Superior temporal gyrus (tissue), 1 donor: ENCODE data around the gene C2orf81.
"Not testable (repeated sequence)": the region's sequence is repeated elsewhere in the genome, so short reads cannot be mapped to it uniquely, and the experiment has no call there.

Experiments used
- DNase-seq: peaks from one replicate; pipeline ENCODE4 v3.0.0-alpha.2; 2016; ENCODE audit errors: extremely low spot score

The C2orf81 gene

GRCh38 chr2:74423231-74424095 is 2.0 kb upstream of the C2orf81 start:
- DNase-seq: no peak

- not testable (repeated sequence) for DNase-seq
These were observed 846 bp downstream of the C2orf81 start for GRCh38 chr2:74420443-74421103.

GRCh38 chr2:74420006-74420405 is 1.4 kb downstream of the C2orf81 start:
- DNase-seq: no peak

- DNase-seq: no peak
These were observed 2.1 kb downstream of the C2orf81 start for GRCh38 chr2:74419345-74419744.

GRCh38 chr2:74418312-74418711 is 3.1 kb downstream of the C2orf81 start:
- no peak for DNase-seq

- DNase-seq: no peak
These were observed 3.7 kb downstream of the C2orf81 start for GRCh38 chr2:74417763-74418162.

GRCh38 chr2:74417197-74417596 is 4.2 kb downstream of the C2orf81 start:
- no peak for DNase-seq

DNA sequence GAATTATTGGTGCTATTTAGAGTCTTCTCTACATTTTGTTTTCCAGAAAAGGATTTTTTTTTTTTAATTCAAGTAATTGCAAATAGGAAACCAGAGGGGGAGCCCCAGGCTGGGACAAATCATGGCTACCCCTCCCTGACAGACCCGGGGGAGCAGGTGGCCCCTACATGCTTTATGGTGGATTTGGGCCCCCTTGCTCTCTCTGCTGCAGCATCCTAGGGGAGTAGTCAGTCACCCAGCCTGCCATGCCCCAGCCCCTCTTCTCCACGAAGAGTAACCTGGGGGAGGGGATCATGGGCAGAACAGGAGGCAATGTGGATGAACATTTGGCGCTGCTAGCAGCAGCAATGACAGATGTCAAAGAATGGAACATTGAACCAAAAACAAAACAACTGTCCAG is 4.6 kb downstream of the C2orf81 start:
- DNase-seq: no peak

DNA sequence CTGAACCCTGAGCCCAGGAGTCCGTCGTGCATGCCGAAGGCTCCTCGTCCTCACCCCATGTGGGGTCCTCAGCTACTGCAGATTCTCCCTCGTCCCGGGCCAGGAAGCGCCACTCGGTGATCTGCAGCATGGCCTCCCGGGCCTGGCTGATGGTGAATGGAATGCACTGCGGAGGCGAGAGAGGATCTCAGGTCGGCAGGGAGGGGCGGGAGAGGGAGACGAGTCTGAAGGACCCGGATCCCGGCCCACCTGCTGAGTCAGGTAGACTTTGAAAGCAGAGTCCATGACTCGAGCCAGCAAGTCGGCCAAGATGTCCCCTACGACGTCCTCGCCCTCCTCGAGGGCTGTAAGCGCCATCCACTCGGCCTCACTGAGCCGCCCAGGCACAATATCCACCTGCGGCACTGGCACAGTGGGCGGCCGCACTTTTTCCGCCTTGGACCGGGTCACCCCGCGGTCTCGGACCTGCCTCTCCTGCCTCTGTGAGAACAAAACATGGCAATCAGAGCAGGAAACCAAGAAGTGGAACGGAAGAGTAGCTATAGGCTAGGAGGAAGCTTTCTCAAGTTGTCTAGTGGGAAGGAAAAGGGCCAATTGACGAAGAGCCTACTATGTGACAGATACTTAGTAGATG is 5.5 kb downstream of the C2orf81 start:
- DNase-seq: no peak

- DNase-seq: no peak
These were observed 6.3 kb downstream of the C2orf81 start for GRCh38 chr2:74414881-74415761.

- no peak for DNase-seq
These were observed 7.0 kb downstream of the C2orf81 start for GRCh38 chr2:74414441-74414840.

GRCh38 chr2:74413001-74413698 is 8.3 kb downstream of the C2orf81 start:
- DNase-seq: no peak

DNA sequence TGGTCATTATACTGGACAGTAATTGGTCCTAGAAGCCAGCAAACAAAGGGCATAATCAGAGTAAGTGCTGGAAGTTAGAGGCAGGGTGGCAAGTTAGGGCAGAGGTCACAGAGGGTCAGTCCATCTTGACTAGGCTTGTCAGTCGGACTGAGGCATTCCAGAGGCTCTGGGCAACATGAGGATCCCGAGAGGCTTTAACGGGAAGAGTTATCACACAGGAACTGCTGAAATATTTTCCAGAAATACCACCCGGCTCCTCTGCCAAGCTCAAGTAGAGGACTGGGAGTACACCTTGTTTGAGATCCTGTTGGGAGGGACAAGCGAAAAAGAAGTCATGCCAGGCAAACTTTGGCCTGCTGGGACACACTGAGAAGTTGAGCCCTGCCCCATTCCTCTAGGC is 13.7 kb downstream of the C2orf81 start:
- DNase-seq: no peak

DNA sequence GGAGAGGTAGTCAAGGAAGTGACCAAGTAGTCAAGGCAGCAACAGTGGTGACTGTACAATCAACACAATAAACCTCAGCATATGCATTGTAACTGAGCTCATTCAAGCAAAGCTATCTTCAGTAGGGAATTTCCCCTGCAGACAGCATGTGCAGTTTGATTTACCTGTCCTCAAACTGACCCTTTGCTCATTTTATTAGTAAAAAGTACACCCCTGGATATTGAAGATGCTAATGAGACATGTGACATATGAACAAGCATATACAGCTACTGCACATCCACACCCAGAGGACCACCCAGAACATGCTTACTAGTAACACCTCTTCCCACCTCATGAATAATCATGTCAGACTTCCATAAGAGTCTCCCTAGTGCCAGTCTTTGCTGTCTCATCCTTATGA is 15.4 kb downstream of the C2orf81 start:
- no peak for DNase-seq

GRCh38 chr2:74401891-74402290 is 19.5 kb downstream of the C2orf81 start:
- DNase-seq: no peak

- DNase-seq: no peak
These were observed 21.6 kb downstream of the C2orf81 start for GRCh38 chr2:74399785-74400184.

DNA sequence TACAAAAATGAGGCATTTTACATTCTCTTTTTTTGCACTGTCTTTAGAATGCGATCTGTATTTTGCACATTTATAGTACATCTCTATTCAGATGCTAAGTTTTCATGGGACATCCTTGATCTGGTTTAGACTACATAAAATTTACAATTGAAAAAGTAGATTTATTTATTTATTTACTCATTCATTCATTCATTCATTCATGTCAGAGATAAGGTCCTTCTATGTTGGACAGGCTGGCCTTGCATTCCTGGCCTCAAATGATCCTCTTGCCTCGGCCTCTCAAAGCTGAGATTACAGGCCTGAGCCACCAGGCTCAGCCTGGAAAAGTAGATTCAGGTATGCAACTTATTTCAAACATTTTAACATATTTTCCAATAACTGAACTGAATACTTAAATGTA is 25.3 kb downstream of the C2orf81 start:
- no peak for DNase-seq

DNA sequence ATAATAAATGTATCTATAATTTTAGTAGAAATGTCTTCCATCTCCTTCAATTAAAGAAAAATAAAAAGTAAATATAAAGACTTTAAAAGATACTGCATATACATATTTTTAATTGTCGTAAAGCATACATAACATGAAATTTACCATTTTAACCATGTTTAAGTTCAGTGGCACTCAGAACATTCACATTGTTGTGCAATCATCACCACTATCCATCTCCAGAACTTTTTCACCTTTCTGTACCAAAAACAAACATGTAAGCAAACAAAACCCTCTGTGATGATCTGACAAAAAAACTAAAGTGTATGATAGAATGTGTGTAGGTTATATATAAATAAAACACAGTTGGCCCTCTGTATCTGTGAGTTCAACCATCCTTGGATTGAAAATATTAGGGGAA is 27.9 kb downstream of the C2orf81 start:
- DNase-seq: no peak

DNA sequence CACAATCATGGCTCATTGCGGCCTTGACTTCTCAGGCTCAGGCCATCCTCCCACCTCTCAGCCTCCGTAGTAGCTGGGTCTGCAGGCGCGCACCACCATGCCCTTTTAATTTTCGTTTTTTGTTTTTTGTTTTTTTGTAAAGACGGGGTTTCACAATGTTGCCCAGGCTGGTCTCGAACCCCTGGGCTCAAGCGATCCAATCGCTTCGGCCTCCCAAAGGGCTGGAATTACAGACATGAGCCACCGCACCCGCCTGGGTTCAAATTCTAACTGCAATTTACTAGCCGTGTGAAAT is 29.0 kb downstream of the C2orf81 start:
- DNase-seq: no peak

DNA sequence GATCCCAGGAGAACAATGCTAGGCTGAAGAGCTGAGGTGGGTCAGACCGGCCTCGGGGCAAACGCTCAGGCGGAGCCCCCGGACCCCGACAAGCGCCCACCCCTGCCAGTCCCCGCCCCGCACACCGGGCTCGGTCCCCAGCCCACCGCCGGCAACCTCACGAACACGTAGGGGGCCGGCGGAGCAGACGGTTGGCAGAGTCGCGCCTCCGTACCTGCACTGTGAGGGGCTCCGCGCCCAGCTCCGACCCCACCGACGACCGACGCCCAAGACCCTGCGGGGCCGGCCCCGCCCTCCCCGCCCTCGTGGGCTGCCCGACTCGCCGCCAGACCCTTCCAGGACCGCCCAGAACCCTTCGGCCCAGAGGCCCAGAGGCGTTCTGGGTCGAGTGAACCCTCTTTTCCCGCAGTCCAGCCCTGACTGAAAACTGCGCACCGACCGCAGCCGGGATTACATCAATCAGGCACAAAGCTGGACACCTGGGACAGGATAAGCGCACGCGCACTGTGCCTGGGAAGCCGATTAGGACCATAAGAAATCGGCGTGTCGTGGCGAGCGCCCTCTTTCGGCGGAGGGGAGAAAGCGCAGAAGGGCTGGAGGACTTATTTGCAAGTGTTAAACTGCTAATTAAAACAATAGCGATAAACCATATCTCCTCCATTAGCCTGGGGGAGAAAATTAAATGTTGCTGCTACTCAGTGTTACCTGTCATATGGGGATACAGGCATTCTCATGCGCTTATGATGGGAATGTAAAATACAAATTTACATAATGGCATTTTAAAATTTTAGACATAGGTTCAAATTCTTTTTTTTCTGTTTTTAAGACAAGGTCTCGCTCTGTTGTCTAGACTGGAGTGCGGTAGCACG is 29.6 kb downstream of the C2orf81 start:
- DNase-seq: peak; percentile 98
